Measurements from ENCODE around the gene KCNS3.
A peak's percentile ranks its signal among the peaks of the same experiment; 100 is the strongest.
"Not testable (repeated sequence)": the region's sequence is repeated elsewhere in the genome, so short reads cannot be mapped to it uniquely, and the experiment has no call there.

Gene KCNS3

DNA sequence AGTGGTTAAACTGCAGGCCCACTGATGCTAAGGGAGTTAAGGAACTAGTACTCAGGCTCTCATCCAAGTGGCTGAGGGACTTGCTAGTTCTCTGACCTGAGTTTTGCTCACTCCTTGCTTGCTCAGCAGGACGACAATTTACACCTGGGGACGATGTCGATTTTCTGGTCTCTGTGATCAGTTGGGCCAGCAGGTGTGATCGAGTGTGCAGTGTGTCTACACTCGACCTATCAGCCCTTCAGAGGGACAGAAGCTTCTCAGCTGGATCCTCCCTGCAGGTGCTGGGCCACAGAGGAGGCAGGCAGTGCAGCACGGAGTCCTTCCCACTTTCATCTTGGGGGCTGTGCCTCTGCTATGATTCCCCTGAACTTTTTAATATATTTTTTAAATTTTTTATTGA lies 71.5 kb downstream of the KCNS3 start:
- no peak for DNase-seq (ENCODE audit: low read depth)

- DNase-seq (ENCODE audit: low read depth), result no peak
Observed at GRCh38 chr2:17951563-17951962, 73.1 kb downstream of the KCNS3 start.

GRCh38 chr2:17958466-17959092 lies 80.1 kb downstream of the KCNS3 start:
- no peak for DNase-seq (ENCODE audit: low read depth)

DNA sequence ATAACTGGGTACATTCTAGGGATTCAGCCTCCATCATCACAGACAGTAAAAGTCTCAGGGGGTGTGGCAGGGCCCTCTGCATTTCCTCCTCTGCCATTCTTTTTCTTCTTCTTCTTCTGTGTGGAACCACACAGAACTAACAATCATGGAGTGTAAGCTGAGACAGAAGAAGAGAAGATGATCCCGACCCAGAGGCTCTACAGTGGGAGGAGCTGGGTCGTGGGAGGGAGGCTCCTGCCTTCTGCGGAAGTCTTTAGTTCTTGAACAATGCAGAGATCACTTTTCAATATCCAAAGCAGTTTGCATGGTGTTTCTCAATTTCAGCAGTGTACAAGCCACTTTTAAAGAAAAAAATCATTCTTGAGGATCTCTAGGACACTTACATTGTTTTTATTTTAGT lies 80.9 kb downstream of the KCNS3 start:
- no peak for DNase-seq (ENCODE audit: low read depth)

DNA sequence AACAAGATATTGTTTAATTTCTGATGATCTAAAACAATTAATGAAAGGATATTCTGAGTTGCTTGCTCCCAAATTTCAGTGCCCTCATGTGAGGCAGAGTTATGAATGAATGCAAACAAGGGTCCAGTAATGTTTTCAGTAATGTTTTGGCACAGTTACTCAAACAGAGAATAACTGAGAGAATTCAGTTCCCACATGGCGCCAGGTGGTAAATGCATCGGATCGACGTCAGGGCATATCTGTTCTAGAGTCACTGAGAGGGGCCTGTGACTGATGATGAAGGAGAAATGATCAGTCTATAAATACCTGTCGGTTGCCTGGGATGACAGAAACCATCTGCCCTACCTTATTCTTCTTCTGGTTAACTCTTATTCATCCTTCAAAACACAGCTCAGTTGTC lies 81.4 kb downstream of the KCNS3 start:
- no peak for DNase-seq (ENCODE audit: low read depth)

- no peak for DNase-seq (ENCODE audit: low read depth)
Observed at GRCh38 chr2:17960925-17961324, 82.5 kb downstream of the KCNS3 start.

DNA sequence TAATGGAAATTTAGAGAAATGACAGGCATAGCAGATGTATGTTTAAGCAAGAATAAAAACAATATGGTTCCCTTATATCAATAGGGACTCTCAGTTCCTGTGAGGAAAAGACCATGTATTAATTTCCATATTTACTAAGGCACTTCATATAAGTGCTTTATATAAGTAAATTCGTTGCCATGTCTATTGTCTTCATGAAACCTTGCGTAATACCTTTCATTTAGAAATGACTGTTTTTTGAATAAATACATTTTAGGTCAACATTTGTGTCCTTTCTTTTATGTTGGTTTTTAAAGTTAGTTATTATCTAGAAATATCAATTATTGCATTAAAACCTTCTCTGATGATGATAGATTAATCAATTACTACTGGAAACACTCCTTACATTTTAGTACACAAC lies 83.3 kb downstream of the KCNS3 start:
- no peak for DNase-seq (ENCODE audit: low read depth)

- no peak for DNase-seq (ENCODE audit: low read depth)
Observed at GRCh38 chr2:17962876-17963275, 84.4 kb downstream of the KCNS3 start.

DNA sequence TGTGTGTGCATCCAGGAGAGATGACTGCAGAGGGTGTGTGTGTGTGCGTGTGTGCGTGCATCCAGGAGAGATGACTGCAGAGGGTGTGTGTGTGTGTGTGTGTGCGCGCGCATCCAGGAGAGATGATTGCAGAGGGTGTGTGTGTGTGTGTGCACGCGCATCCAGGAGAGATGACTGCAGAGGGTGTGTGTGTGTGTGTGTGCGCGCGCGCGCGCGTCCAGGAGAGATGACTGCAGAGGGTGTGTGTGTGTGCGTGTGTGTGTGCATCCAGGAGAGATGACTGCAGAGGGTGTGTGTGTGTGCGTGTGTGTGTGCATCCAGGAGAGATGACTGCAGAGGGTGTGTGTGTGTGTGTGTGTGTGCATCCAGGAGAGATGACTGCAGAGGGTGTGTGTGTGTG lies 85.1 kb downstream of the KCNS3 start:
- not testable (repeated sequence) for DNase-seq (ENCODE audit: low read depth)

- DNase-seq (ENCODE audit: low read depth), result no peak
Observed at GRCh38 chr2:17965196-17965595, 86.7 kb downstream of the KCNS3 start.

GRCh38 chr2:17966798-17967197 lies 88.3 kb downstream of the KCNS3 start:
- no peak for DNase-seq (ENCODE audit: low read depth)

GRCh38 chr2:17969661-17970060 lies 91.2 kb downstream of the KCNS3 start:
- DNase-seq (ENCODE audit: low read depth), result peak; percentile 19

DNA sequence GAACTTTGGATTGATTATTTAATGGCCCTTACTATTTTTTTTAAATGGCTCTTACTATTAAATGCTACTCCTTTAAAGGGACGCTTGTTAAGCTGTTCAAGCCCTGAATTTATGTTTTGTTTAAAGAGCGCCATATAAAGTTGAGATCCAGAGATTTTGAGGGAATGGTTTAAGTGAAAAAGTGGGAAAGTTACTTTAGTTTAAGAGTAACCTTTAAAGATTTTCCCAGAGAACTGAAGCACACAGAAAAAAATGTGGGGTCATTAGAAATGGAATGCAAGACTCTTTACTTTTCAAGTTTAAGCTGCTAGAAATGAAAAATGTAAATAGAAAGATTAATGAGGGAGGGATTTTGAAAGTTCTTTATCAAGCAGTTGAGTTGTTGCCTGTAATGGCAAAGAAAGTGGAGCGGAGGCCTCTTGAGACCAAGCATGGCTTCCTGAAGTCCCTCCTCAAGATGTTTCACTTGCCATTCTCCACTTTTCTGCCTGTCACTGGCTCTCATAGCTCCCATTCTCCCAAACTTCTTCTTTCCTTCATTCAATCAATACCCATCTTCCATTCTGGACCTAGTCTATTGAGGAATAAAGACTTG lies 93.2 kb downstream of the KCNS3 start:
- no peak for DNase-seq (ENCODE audit: low read depth)

GRCh38 chr2:17972991-17973390 lies 94.5 kb downstream of the KCNS3 start:
- no peak for DNase-seq (ENCODE audit: low read depth)

- no peak for DNase-seq (ENCODE audit: low read depth)
Observed at GRCh38 chr2:17975401-17975800, 96.9 kb downstream of the KCNS3 start.

- peak; percentile 94 for DNase-seq (ENCODE audit: low read depth)
Observed at GRCh38 chr2:17976871-17977746, 98.6 kb downstream of the KCNS3 start.

GRCh38 chr2:17979707-17980106 lies 101.2 kb downstream of the KCNS3 start:
- DNase-seq (ENCODE audit: low read depth), result peak; percentile 63

DNA sequence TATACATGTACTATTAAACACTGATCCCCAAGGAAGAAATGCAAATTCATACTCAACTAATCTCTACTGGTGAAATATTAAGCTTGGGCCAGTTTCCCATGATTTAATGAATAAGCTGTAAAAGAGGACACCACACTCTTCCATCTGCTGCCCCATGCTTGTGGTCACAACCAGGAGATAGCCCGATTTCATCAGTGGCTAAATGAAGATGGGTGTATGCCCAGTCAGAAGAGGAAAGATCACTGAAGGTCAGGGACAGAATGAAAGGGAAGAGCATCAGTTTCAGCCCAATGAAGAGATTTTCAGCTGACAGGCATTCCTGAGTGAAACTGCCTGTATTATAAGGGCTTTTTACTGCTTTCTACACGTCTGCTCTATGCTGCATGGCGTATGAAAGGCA lies 103.5 kb downstream of the KCNS3 start:
- DNase-seq (ENCODE audit: low read depth), result no peak

Measured in stromal cell of bone marrow (primary cell).